Astrocyte of the cerebellum (primary cell): ENCODE measurements around the gene AKAP11.

Source experiments
- DNase-seq: peaks from one replicate; pipeline ENCODE4 v3.0.0-alpha.2; 2011; ENCODE audit warnings: low read depth
- H3K4me3 ChIP-seq: 2 replicates; pipeline ENCODE4 v1.5.1; 2011; ENCODE audit warnings: mild to moderate bottlenecking, low read depth, low read length, moderate library complexity
- in situ Hi-C: cut with HindIII; loops from 2 replicates; pipeline ENCODE4 v1.10.0; 2017; ENCODE audit warnings: low sequenced_read_pairs
- TF ChIP-seq, protein P1 (sequence below): IDR thresholded peaks from 2 replicates; pipeline ENCODE4 v1.5.1; 2012; ENCODE audit warnings: low read length, low read depth, moderate library complexity, mild to moderate bottlenecking; ENCODE audit errors: missing control alignments

The AKAP11 gene

DNA sequence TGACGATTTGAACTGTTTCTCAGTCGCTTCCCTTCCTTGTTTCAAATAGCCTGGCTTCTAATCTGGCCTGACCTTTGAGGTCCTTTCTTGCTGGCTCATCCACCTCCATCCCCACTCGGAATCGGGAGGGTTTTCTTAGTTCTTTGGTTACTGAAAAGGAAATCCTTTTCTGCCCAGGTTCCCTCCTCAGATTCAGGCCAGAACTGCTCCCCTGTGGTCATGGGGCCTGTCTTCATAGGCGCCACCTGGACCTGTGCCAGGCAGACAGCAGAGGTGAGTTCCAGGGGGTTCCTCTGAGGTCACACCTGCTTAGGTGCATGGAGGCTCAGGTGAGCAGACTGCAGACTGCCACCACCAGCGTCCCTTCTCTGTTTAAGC lies 62.4 kb downstream of the AKAP11 start:
- no peak overlapping the region for H3K4me3 ChIP-seq
- TF ChIP-seq, protein P1, sequence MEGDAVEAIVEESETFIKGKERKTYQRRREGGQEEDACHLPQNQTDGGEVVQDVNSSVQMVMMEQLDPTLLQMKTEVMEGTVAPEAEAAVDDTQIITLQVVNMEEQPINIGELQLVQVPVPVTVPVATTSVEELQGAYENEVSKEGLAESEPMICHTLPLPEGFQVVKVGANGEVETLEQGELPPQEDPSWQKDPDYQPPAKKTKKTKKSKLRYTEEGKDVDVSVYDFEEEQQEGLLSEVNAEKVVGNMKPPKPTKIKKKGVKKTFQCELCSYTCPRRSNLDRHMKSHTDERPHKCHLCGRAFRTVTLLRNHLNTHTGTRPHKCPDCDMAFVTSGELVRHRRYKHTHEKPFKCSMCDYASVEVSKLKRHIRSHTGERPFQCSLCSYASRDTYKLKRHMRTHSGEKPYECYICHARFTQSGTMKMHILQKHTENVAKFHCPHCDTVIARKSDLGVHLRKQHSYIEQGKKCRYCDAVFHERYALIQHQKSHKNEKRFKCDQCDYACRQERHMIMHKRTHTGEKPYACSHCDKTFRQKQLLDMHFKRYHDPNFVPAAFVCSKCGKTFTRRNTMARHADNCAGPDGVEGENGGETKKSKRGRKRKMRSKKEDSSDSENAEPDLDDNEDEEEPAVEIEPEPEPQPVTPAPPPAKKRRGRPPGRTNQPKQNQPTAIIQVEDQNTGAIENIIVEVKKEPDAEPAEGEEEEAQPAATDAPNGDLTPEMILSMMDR, result no peak
- no peak for DNase-seq
- in situ Hi-C loops, result no loop called here

DNA sequence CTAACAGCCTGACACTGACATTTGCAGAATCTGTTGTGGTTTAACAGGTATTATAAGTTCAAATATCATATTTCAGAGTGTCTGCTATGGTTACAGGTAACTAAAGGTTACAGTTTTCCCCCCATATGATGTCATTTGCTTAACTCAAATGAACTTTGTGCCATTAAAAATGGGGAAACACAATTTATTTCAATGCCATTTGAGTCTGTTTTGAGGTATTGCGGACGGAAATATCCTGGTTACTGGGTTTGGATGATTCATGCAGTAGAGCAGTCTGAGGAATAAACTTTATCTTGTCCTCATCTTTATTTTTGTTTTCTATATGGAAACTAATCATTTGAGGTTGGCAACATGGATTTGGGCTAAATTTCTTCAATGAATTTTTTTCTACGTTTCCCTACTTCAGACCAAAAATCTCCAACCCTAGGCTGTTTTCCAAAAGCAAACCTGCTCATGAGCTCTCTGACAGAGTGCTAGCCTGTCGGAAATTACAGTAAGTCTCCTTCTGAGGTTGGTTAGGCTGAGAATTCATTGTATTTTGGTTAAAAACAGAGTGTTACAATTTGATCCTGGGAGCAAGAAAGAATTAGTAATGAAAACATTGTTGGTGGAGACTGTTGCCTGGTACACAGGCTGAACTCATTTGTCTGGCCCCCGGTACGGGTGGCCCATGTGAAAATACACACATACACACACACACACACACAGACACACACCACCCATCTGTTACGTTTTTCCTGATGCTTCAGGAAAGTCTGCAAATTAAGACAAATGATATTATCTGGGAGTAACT lies 66.1 kb downstream of the AKAP11 start:
- TF ChIP-seq, protein P1, result no peak
- DNase-seq, result no peak
- H3K4me3 ChIP-seq, result no peak overlapping the region
- in situ Hi-C loops, result no loop called here

GRCh38 chr13:42345367-42345766 lies 73.4 kb downstream of the AKAP11 start:
- TF ChIP-seq, protein P1, result no peak
- no peak for DNase-seq
- in situ Hi-C loops, result no loop called here
- no peak overlapping the region for H3K4me3 ChIP-seq

- H3K4me3 ChIP-seq, result no peak overlapping the region
- TF ChIP-seq, protein P1, result no peak
- in situ Hi-C loops, result no loop called here
- DNase-seq, result no peak
Observed at GRCh38 chr13:42348576-42348975, 76.6 kb downstream of the AKAP11 start.

DNA sequence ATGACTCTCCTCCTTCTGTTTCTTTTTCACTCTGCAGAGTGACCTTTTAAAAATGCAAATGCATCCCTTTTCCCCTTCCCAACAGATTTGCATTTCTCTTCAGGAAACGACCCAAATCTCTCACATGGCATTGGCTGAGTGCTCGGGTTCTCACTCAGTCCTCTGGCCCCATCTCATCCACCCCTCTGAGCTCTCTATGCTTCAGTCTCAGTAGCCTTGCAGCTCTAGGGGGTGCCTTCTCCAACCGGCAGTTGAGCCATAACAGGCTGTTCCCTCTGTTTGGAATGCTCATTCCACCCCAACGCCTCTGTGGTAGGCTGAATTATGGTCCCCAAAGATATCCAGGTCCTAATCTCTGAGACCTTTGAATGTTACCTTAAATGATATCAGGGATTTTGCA lies 78.2 kb downstream of the AKAP11 start:
- DNase-seq, result no peak
- in situ Hi-C loops, result no loop called here
- TF ChIP-seq, protein P1, result no peak
- H3K4me3 ChIP-seq, result no peak overlapping the region

DNA sequence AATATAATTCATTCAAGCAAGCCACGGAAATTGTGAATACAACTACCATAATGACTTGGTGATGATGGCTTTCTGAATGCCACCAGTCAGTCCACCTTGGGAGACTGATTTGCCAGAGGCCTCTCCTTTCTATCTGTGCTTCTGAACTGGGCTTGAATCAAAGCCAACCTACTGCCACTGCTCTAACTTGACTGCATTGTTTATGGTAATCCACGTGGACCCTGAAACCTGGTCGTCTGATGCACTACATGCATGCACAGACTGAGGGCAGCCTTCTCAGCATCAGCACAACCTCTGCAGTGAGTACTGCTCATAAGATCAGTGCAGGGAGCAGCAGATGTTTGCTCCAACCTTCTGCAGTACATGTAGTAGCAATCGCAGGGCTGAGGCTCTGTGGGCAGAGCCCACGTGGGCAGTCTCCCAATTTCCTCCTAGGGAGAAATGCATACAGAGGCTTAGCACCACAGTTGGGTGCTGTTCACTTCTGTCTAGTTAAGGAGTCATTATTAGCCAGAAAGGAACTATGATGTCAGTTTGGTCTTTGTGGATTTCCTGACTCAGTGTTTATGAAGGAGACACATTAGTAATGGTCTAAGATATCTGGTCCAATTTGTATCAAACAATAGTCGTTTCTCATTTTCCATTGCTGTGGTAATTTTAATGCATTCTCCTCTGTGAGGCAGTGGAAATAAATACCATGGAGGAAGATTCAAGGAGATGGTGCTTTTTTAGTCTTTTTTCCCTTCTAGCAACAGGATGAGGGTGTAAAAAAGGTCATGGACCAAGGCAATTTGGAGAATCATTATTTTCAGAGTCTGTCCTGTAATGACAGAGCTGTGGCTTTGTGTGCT lies 82.5 kb downstream of the AKAP11 start:
- in situ Hi-C loops, result no loop called here
- DNase-seq, result peak; percentile 97
- TF ChIP-seq, protein P1, result peak; percentile 45
- no peak overlapping the region for H3K4me3 ChIP-seq
